ENCODE results near the gene PYDC1.

GRCh38 chr16:31186930-31187807, 29.8 kb downstream of the PYDC1 start:
- TF ChIP-seq POLR2AphosphoS5 (IDR thresholded peaks at IDR 0.05) (no peak), POLR2A (IDR thresholded peaks at IDR 0.05) (no peak), EP300 (IDR thresholded peaks at IDR 0.05) (no peak)
- TF ChIP-seq, protein P1, sequence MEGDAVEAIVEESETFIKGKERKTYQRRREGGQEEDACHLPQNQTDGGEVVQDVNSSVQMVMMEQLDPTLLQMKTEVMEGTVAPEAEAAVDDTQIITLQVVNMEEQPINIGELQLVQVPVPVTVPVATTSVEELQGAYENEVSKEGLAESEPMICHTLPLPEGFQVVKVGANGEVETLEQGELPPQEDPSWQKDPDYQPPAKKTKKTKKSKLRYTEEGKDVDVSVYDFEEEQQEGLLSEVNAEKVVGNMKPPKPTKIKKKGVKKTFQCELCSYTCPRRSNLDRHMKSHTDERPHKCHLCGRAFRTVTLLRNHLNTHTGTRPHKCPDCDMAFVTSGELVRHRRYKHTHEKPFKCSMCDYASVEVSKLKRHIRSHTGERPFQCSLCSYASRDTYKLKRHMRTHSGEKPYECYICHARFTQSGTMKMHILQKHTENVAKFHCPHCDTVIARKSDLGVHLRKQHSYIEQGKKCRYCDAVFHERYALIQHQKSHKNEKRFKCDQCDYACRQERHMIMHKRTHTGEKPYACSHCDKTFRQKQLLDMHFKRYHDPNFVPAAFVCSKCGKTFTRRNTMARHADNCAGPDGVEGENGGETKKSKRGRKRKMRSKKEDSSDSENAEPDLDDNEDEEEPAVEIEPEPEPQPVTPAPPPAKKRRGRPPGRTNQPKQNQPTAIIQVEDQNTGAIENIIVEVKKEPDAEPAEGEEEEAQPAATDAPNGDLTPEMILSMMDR (IDR thresholded peaks at IDR 0.05) = no peak

All from stomach (tissue), 4 donors.